ENCODE measurements around the gene ADGRB3. TPM values are rescaled to one million over a fixed set of nuclear protein-coding genes. Genes with fewer than 3 reads are reported as not detected.

ADGRB3 gene
- total RNA-seq (2014; rRNA removed), result 0.11 and 0.23 TPM in 2 replicates
- Bru-seq, nascent RNA, result percentile 24 among the genes with signal in this experiment
- percentile 21 among the genes with signal in this experiment for BruChase-seq, experiment 1, labeled RNA remaining after a 6-hour chase
- percentile 34 among the genes with signal in this experiment for BruChase-seq, experiment 2, labeled RNA remaining after a 2-hour chase
- long read RNA-seq, result 0 reads

GRCh38 chr6:68634726-68635411, at the start of gene ADGRB3:
TSS of gene ADGRB3 (plus strand) at chr6:68635282. CDS start at chr6:68638676, 3,394 bp downstream.
- H3K79me2 ChIP-seq (ENCODE audit: low read length), result no peaks in the 10 kb centered on the region

GRCh38 chr6:68593558-68593957, 41.5 kb upstream of the ADGRB3 start:
- Histone ChIP-seq H3K9ac (ENCODE audit: low read length) (no peak overlapping the region), H3K27ac (ENCODE audit: low read length) (no peak overlapping the region), H3K4me1 (ENCODE audit: insufficient read depth, low read length) (no peaks in the 10 kb centered on the region), H3K79me2 (ENCODE audit: low read length) (no peaks in the 10 kb centered on the region), H3K36me3 (ENCODE audit: low read depth, low read length) (no peaks in the 10 kb centered on the region), H3K27me3 (ENCODE audit: low read length) (no peaks in the 10 kb centered on the region), H3K4me3 (ENCODE audit: low read length) (no peak overlapping the region), H2AFZ (ENCODE audit: low read length) (no peak overlapping the region), H3K9me2 (replicated peaks; ENCODE audit: low read length) (no peaks in the 10 kb centered on the region), H3F3A (ENCODE audit: low read length, unreplicated experiment) (no peaks in the 10 kb centered on the region), H4K20me1 (ENCODE audit: low read length) (no peaks in the 10 kb centered on the region), H3K9me3 (ENCODE audit: low read length) (no peaks in the 10 kb centered on the region), H3K4me2 (ENCODE audit: low read length) (no peak overlapping the region)
- intact Hi-C loops (cut with micrococcal nuclease), result no loop called here
- ChIA-PET POLR2A (ENCODE audit: unreplicated experiment) (no interaction called here), CTCF (no interaction called here)
- BruUV-seq (replicated peaks), result no TSS peak
- no peak for ATAC-seq
- no peak for TF ChIP-seq EZH2phosphoT487 (IDR thresholded peaks at IDR 0.05; ENCODE audit: borderline replicate concordance, low read length)
- TF ChIP-seq EZH2 (IDR thresholded peaks at IDR 0.05; ENCODE audit: low read length, unreplicated experiment), result no peak
- no peak for TF ChIP-seq CTCF (conservative IDR thresholded peaks at IDR 0.05; ENCODE audit: low read depth, low read length)
- no peak for DNase-seq

More at GRCh38 chr6:68634726-68635411, at the start of gene ADGRB3:
- intact Hi-C loops (cut with micrococcal nuclease), result loop anchor here (1.0 to 5.0 kb wide), 3 partner anchors 76 to 1472 kb away; no protein-coding TSS in a partner anchor
- Histone ChIP-seq H3K9me3 (ENCODE audit: low read length) (no peaks in the 10 kb centered on the region), H3K27me3 (ENCODE audit: low read length) (peaks cover 70% of the 10 kb centered on the region), H2AFZ (ENCODE audit: low read length) (peak within 1 kb of the TSS; percentile 81), H3K4me1 (ENCODE audit: insufficient read depth, low read length) (no peaks in the 10 kb centered on the region), H3K9me2 (replicated peaks; ENCODE audit: low read length) (no peaks in the 10 kb centered on the region), H3K4me3 (ENCODE audit: low read length) (peak within 1 kb of the TSS; percentile 72), H3F3A (ENCODE audit: low read length, unreplicated experiment) (no peaks in the 10 kb centered on the region), H3K4me2 (ENCODE audit: low read length) (peak within 1 kb of the TSS; percentile 73), H4K20me1 (ENCODE audit: low read length) (no peaks in the 10 kb centered on the region), H3K36me3 (ENCODE audit: low read depth, low read length) (no peaks in the 10 kb centered on the region), H3K27ac (ENCODE audit: low read length) (no peak within 1 kb of the TSS), H3K9ac (ENCODE audit: low read length) (peak within 1 kb of the TSS; percentile 20; the same call in 1 of the 2 replicates)
- CTCF ChIA-PET, result interaction anchor here (0.6 to 1.5 kb wide), 3 partner anchors 9 to 291 kb away, joined by 3 read pairs; no protein-coding TSS in a partner anchor
- TF ChIP-seq CTCF (conservative IDR thresholded peaks at IDR 0.05; ENCODE audit: low read depth, low read length), result no peak
- no peak for TF ChIP-seq EZH2phosphoT487 (IDR thresholded peaks at IDR 0.05; ENCODE audit: borderline replicate concordance, low read length)
- no peak for TF ChIP-seq EZH2 (IDR thresholded peaks at IDR 0.05; ENCODE audit: low read length, unreplicated experiment)
- ATAC-seq (peak; percentile 63), DNase-seq (peak; percentile 51)
- POLR2A ChIA-PET (ENCODE audit: unreplicated experiment), result interaction anchor here (0.6 kb wide), 1 partner anchor 69 kb away, joined by 5 read pairs; no protein-coding TSS in a partner anchor
- no TSS peak for BruUV-seq (replicated peaks)

- Histone ChIP-seq H3K4me1 (ENCODE audit: insufficient read depth, low read length) (no peaks in the 10 kb centered on the region), H3F3A (ENCODE audit: low read length, unreplicated experiment) (no peaks in the 10 kb centered on the region), H3K27me3 (ENCODE audit: low read length) (no peaks in the 10 kb centered on the region), H3K4me2 (ENCODE audit: low read length) (no peak overlapping the region), H3K9me2 (replicated peaks; ENCODE audit: low read length) (no peaks in the 10 kb centered on the region), H3K36me3 (ENCODE audit: low read depth, low read length) (no peaks in the 10 kb centered on the region), H3K4me3 (ENCODE audit: low read length) (no peak overlapping the region), H3K9me3 (ENCODE audit: low read length) (no peaks in the 10 kb centered on the region), H4K20me1 (ENCODE audit: low read length) (no peaks in the 10 kb centered on the region), H3K9ac (ENCODE audit: low read length) (no peak overlapping the region), H3K27ac (ENCODE audit: low read length) (no peak overlapping the region), H2AFZ (ENCODE audit: low read length) (no peak overlapping the region), H3K79me2 (ENCODE audit: low read length) (no peaks in the 10 kb centered on the region)
- no TSS peak for BruUV-seq (replicated peaks)
- TF ChIP-seq EZH2phosphoT487 (IDR thresholded peaks at IDR 0.05; ENCODE audit: borderline replicate concordance, low read length), result no peak
- no peak for TF ChIP-seq EZH2 (IDR thresholded peaks at IDR 0.05; ENCODE audit: low read length, unreplicated experiment)
- no peak for TF ChIP-seq CTCF (conservative IDR thresholded peaks at IDR 0.05; ENCODE audit: low read depth, low read length)
- DNase-seq, result no peak
- POLR2A ChIA-PET (ENCODE audit: unreplicated experiment), result no interaction called here
- CTCF ChIA-PET, result no interaction called here
- intact Hi-C loops (cut with micrococcal nuclease), result no loop called here
- ATAC-seq, result no peak
Observed at GRCh38 chr6:68597642-68598041, 37.4 kb upstream of the ADGRB3 start.
